ENCODE measurements around the gene FST. TPM values are rescaled to one million over a fixed set of nuclear protein-coding genes. Genes with fewer than 3 reads are reported as not detected.

Gene FST
- total and polyA plus RNA-seq, 2 experiments from 2014 or later = 56.0 to 87.0 TPM

DNA sequence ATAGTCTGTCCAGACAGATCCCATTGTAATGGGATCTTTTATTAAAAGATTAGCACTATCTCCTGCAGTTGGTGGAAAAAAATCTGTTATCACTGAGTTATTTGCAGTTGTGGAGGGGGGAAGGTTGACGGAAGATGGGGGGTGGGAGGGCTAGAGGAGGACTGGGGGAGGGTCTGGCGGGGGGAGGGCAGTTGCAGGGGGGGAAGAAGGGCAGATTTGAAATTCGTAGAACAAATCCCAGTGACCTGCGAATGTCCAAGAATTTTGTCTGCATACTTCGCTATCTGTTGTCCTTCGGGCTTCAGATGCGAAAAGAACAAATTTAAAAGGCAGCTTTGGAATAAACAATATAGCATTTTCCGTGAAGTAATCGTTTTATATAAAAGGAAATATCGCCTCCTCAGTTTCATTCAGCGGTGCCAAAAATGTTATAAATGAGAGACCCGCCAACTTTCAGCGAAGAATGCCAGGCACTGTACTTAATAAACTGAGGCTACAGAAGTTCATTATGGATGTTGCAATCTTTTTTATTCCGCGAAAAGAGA lies 1.3 kb upstream of the FST start:
- Histone ChIP-seq H3K9me3 (ENCODE audit: low read depth) (no peaks in the 10 kb centered on the region), H4K20me1 (ENCODE audit: insufficient read depth) (no peaks in the 10 kb centered on the region), H3K27me3 (replicated peaks; ENCODE audit: insufficient read depth) (no peaks in the 10 kb centered on the region), H3K27ac (peak overlapping the region; percentile 50), H3K9me2 (ENCODE audit: insufficient read depth) (no peaks in the 10 kb centered on the region), H3K79me2 (ENCODE audit: insufficient read depth) (peaks cover 34% of the 10 kb centered on the region), H3K9ac (peak overlapping the region; percentile 93), H2AFZ (peak overlapping the region; percentile 95), H3F3A (ENCODE audit: insufficient read depth) (peaks cover 18% of the 10 kb centered on the region; the same call in 1 of the 2 replicates), H3K4me2 (ENCODE audit: unreplicated experiment) (peak overlapping the region; percentile 92), H3K4me1 (ENCODE audit: insufficient read depth) (0 out of 2 replicates have a peak, but pooled peaks cover 8% of the 10 kb centered on the region), H3K4me3 (peak overlapping the region; percentile 95), H3K36me3 (ENCODE audit: low read depth) (peaks cover 8% of the 10 kb centered on the region)
- TF ChIP-seq EZH2phosphoT487 (IDR thresholded peaks at IDR 0.05; ENCODE audit: insufficient read depth, low read depth) (no peak), EZH2 (IDR thresholded peaks at IDR 0.05; ENCODE audit: insufficient read depth, poor library complexity, severe bottlenecking) (no peak)
- in situ Hi-C loops (cut with MboI) = loop anchor here (10.0 kb wide), 1 partner anchor 736 kb away; no protein-coding TSS in a partner anchor
- DNase-seq = no peak
- 0 to 3% methylated on average over 12 to 15 of the region's 15 CpGs for WGBS, 2 experiments (ENCODE audit: low coverage in 1 of 2, low lambda C conversion rate in 2 of 2, missing lambda C conversion rate in 2 of 2)

DNA sequence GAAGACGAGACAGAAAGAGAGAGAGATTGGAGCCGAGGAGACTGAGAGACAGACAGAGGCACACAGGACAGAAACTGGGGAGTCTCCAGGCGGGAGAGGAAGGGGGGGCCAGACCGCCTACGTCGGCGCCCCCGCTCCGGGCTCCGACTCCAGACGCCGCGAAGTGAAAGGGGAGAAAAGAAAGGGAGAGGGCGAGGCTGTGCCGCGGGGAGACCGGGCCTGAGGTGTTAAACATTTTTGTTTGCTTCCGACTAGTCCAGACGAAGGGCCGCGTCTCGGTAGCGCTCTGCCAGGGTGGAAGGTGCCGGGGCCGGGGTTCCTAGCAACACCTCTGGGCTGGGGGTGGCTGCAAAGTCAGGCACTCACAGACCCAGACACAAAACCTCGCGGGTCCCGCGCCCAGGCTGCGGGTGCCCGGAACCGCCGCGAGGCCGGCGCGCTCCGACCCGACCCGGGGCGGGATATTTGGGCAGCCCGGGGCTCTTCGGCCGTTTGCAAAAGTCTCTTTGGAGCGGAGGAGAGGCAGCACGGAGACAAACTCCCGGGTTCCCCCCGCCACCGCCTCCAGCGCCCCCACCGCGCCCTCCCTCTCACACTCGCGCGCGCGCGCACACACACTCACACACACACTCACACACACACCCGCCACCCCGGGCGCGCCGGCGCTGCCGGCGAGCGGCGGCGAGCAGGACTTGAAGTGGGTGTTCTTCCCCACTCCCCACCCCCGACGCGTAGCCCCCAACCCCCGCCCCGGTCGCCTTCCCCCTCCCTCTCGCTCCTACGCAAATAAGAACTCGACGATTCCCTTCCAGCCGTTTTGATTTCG lies 626 bp upstream of the FST start:
- WGBS, 2 experiments (ENCODE audit: low coverage in 1 of 2, low lambda C conversion rate in 2 of 2, missing lambda C conversion rate in 2 of 2) = 1% methylated on average over 40 to 65 of the region's 81 CpGs
- peaks cover 14% of the 10 kb centered on the region for H3K36me3 ChIP-seq (ENCODE audit: low read depth)
- 0 out of 2 replicates have a peak, but pooled peaks cover 8% of the 10 kb centered on the region for H3K4me1 ChIP-seq (ENCODE audit: insufficient read depth)
- in situ Hi-C loops (cut with MboI) = loop anchor here (10.0 kb wide), 1 partner anchor 735 kb away; no protein-coding TSS in a partner anchor
- no peaks in the 10 kb centered on the region for H3K9me2 ChIP-seq (ENCODE audit: insufficient read depth)
- peak overlapping the region; percentile 92 for H3K4me2 ChIP-seq (ENCODE audit: unreplicated experiment)
- peak; percentile 74 for DNase-seq
- H3F3A ChIP-seq (ENCODE audit: insufficient read depth) = peaks cover 22% of the 10 kb centered on the region; the same call in 1 of the 2 replicates
- H3K79me2 ChIP-seq (ENCODE audit: insufficient read depth) = peaks cover 35% of the 10 kb centered on the region
- TF ChIP-seq EZH2 (IDR thresholded peaks at IDR 0.05; ENCODE audit: insufficient read depth, poor library complexity, severe bottlenecking) = no peak
- TF ChIP-seq EZH2phosphoT487 (IDR thresholded peaks at IDR 0.05; ENCODE audit: insufficient read depth, low read depth) = no peak
- peak overlapping the region; percentile 95 for H2AFZ ChIP-seq
- H3K4me3 ChIP-seq = peak overlapping the region; percentile 95
- peak overlapping the region; percentile 50 for H3K27ac ChIP-seq
- H3K9me3 ChIP-seq (ENCODE audit: low read depth) = no peaks in the 10 kb centered on the region
- H4K20me1 ChIP-seq (ENCODE audit: insufficient read depth) = no peaks in the 10 kb centered on the region
- H3K9ac ChIP-seq = peak overlapping the region; percentile 93
- H3K27me3 ChIP-seq (replicated peaks; ENCODE audit: insufficient read depth) = no peaks in the 10 kb centered on the region

DNA sequence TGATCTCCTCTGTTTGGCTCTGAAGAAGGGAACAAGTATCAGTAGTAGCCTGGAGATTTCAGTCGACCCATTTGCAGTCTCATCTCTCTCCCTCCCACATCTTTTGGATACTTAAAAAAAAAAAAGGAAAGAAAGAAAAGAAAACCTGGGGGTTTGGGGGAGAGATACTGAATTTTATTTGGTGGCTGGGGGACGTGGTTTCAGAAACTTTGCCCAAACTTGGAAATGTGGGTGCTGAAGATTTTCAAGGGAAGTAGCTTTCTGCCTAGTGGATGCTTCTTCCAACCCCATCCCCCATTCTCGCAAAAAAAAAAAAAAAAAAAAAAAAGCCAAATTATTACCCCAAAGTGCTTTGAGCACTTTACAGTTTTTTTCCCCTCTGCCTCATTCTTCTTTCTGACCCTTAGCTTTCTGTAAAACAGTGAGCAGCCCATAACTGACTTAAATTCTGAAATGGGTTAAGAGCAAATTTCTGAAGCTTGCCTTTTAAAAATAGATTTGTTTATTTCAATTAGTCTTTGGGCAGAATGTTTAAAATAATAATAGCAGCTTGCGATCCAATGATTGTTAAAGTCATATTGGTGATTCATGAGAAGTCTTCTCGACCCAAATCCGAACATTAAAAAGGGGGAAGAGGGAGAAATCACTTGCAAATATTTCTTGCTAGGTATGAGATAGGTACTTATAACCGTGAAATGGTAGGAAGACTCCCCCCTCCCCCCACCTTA lies 894 bp downstream of the FST start:
- no peaks in the 10 kb centered on the region for H3K27me3 ChIP-seq (replicated peaks; ENCODE audit: insufficient read depth)
- peak overlapping the region; percentile 93 for H3K9ac ChIP-seq
- peaks cover 26% of the 10 kb centered on the region; the same call in 1 of the 2 replicates for H3F3A ChIP-seq (ENCODE audit: insufficient read depth)
- peak overlapping the region; percentile 83 for H3K27ac ChIP-seq
- peak overlapping the region; percentile 95 for H2AFZ ChIP-seq
- DNase-seq = peak; percentile 53
- H3K4me2 ChIP-seq (ENCODE audit: unreplicated experiment) = peak overlapping the region; percentile 100
- H3K4me1 ChIP-seq (ENCODE audit: insufficient read depth) = peaks cover 12% of the 10 kb centered on the region
- peaks cover 25% of the 10 kb centered on the region for H3K36me3 ChIP-seq (ENCODE audit: low read depth)
- 0 to 1% methylated on average over 7 of the region's 7 CpGs for WGBS, 2 experiments (ENCODE audit: low coverage in 1 of 2, low lambda C conversion rate in 2 of 2, missing lambda C conversion rate in 2 of 2)
- H3K9me3 ChIP-seq (ENCODE audit: low read depth) = no peaks in the 10 kb centered on the region
- peak overlapping the region; percentile 95 for H3K4me3 ChIP-seq
- H3K79me2 ChIP-seq (ENCODE audit: insufficient read depth) = peaks cover 35% of the 10 kb centered on the region
- H3K9me2 ChIP-seq (ENCODE audit: insufficient read depth) = no peaks in the 10 kb centered on the region
- in situ Hi-C loops (cut with MboI) = no loop called here
- no peak for TF ChIP-seq EZH2phosphoT487 (IDR thresholded peaks at IDR 0.05; ENCODE audit: insufficient read depth, low read depth)
- no peak for TF ChIP-seq EZH2 (IDR thresholded peaks at IDR 0.05; ENCODE audit: insufficient read depth, poor library complexity, severe bottlenecking)
- no peaks in the 10 kb centered on the region for H4K20me1 ChIP-seq (ENCODE audit: insufficient read depth)
